ENCODE measurements around the gene NRSN2.

Gene NRSN2, protein sequence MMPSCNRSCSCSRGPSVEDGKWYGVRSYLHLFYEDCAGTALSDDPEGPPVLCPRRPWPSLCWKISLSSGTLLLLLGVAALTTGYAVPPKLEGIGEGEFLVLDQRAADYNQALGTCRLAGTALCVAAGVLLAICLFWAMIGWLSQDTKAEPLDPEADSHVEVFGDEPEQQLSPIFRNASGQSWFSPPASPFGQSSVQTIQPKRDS

GRCh38 chr20:346640-347316 is at the start of gene NRSN2:
Gene NRSN2 (plus strand): TSS chr20:347111. CDS start chr20:349644, 2,533 bp downstream.
- H3K27me3 ChIP-seq (ENCODE audit: control insufficient read depth, insufficient read depth, low read length): no peaks in the 10 kb centered on the region
- no peaks in the 10 kb centered on the region for H3K4me1 ChIP-seq (ENCODE audit: control insufficient read depth, insufficient read depth, low read length)
- no peaks in the 10 kb centered on the region for H3K36me3 ChIP-seq (ENCODE audit: control insufficient read depth, insufficient read depth, low read length)
- H3K9ac ChIP-seq (ENCODE audit: low read length): peak within 1 kb of the TSS; percentile 94
- H3K27ac ChIP-seq (ENCODE audit: low read depth, low read length): peak within 1 kb of the TSS; percentile 98
- peak within 1 kb of the TSS; percentile 92 for H3K4me3 ChIP-seq (ENCODE audit: low read length)

DNA sequence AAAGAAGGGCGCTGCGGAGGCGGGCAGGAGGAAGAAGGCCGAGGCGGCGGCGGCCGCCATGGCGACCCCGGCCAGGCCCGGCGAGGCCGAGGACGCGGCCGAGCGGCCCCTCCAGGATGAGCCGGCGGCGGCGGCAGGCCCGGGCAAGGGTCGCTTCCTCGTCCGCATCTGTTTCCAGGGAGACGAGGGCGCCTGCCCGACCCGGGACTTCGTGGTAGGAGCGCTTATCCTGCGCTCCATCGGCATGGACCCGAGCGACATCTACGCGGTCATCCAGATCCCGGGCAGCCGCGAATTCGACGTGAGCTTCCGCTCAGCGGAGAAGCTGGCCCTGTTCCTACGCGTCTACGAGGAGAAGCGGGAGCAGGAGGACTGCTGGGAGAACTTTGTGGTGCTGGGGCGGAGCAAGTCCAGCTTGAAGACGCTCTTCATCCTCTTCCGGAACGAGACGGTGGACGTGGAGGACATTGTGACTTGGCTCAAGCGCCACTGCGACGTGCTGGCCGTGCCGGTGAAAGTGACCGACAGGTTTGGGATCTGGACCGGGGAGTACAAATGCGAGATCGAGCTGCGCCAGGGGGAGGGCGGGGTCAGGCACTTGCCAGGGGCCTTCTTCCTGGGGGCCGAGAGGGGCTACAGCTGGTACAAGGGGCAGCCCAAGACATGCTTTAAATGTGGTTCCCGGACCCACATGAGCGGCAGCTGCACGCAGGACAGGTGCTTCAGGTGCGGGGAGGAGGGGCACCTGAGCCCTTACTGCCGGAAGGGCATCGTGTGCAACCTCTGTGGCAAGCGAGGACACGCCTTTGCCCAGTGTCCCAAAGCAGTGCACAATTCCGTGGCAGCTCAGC is 48.8 kb upstream of the NRSN2 start:
- Histone ChIP-seq H3K27me3 (ENCODE audit: control insufficient read depth, insufficient read depth, low read length) (no peaks in the 10 kb centered on the region), H3K4me1 (ENCODE audit: control insufficient read depth, insufficient read depth, low read length) (peaks cover 19% of the 10 kb centered on the region), H3K36me3 (ENCODE audit: control insufficient read depth, insufficient read depth, low read length) (no peaks in the 10 kb centered on the region), H3K27ac (ENCODE audit: low read depth, low read length) (peak overlapping the region; percentile 93), H3K9ac (ENCODE audit: low read length) (peak overlapping the region; percentile 88), H3K4me3 (ENCODE audit: low read length) (peak overlapping the region; percentile 96)

DNA sequence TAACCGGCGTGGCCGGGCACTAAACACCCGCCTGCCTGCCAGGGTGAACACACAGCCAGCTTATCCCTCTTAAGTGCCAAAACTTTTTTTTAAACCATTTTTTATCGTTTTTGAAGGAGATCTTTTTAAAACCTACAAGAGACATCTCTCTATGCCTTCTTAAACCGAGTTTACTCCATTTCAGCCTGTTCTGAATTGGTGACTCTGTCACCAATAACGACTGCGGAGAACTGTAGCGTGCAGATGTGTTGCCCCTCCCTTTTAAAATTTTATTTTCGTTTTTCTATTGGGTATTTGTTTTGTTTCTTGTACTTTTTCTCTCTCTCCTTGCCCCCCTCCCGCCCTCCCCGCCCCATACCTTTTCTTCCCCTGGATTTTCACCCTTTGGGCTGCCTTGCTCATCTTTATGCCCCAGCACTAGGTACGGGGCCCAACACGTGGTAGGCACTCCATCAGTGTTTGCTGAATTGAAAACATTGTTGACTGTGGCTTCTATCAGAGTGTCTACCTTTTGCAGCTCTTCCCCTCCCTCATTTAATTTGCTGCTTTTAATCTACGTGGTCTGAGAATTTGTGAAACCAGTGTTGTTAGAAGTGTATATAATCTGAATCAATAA is 48.0 kb upstream of the NRSN2 start:
- no peaks in the 10 kb centered on the region for H3K36me3 ChIP-seq (ENCODE audit: control insufficient read depth, insufficient read depth, low read length)
- peak overlapping the region; percentile 93 for H3K27ac ChIP-seq (ENCODE audit: low read depth, low read length)
- H3K4me1 ChIP-seq (ENCODE audit: control insufficient read depth, insufficient read depth, low read length): peaks cover 19% of the 10 kb centered on the region
- no peaks in the 10 kb centered on the region for H3K27me3 ChIP-seq (ENCODE audit: control insufficient read depth, insufficient read depth, low read length)
- H3K9ac ChIP-seq (ENCODE audit: low read length): peak overlapping the region; percentile 88
- H3K4me3 ChIP-seq (ENCODE audit: low read length): peak overlapping the region; percentile 96

- H3K27ac ChIP-seq (ENCODE audit: low read depth, low read length): no peak overlapping the region
- H3K9ac ChIP-seq (ENCODE audit: low read length): no peak overlapping the region
- peak overlapping the region; percentile 42 for H3K4me3 ChIP-seq (ENCODE audit: low read length)
- H3K27me3 ChIP-seq (ENCODE audit: control insufficient read depth, insufficient read depth, low read length): no peaks in the 10 kb centered on the region
- H3K4me1 ChIP-seq (ENCODE audit: control insufficient read depth, insufficient read depth, low read length): peaks cover 19% of the 10 kb centered on the region
- H3K36me3 ChIP-seq (ENCODE audit: control insufficient read depth, insufficient read depth, low read length): no peaks in the 10 kb centered on the region
Measured at GRCh38 chr20:300345-300990, 46.4 kb upstream of the NRSN2 start.

DNA sequence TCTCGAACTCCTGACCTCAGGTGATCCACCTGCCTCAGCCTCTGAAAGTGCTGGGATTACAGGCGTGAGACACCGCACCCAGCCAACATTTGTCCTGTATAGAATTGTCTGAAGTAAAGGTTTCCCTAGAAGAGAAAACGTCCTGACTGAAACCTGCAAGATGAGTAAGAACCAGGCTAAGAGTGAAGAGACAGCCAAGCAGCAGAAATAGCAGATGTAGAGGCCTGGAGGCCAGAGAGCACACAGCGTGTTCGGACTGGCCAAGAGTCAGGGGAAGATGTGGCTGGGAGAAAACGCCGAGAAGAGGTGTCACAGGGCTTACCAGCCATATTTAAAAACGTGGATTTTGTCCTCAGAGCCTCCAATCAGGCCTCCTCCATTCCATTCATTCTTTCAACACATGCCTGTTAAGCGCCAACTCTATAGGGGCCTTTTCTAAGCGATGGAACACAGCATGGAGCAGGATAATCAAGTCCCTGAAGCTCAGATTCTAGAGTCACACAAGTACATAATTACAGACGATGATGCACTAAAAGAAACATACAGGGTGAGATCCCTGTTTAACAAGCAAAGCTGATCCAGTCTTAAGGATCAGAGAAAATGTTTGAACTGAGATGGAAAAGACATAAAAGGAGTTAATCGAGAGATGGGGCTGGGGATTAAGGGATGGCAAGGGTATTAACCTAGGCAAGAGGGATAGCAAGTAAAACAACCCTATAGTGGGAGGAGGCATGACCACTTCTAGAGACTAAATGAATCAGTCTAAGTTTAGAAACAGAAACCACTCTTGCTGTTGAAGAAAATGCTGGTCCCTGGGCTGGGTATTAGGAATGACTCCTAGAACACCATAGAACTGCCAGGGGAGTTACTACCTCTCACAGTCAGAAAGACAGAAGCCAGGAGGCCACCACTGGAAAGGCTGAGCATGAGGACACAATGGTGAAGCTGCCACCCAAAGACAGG is 44.7 kb upstream of the NRSN2 start:
- no peak overlapping the region for H3K27ac ChIP-seq (ENCODE audit: low read depth, low read length)

DNA sequence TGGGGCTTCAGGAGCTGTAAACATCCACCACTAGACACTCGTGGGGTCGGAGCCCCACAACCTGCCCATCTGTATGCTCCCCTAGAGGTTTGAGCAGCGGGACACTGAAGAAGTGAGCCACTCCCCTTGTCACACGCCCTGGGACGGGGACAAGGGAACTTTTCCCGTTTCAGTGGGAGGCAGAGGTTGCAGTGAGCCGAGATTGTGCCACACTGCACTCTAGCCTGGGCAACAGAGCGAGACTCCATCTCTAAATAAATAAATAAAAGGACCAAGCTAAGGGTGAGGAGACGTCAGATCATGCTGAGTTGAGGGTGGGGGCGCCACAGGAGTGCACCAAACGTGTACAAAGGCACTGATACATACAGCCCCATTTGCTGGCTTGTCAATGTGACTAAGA is 41.2 kb upstream of the NRSN2 start:
- Histone ChIP-seq H3K4me3 (ENCODE audit: low read length) (no peak overlapping the region), H3K9ac (ENCODE audit: low read length) (no peak overlapping the region), H3K27me3 (ENCODE audit: control insufficient read depth, insufficient read depth, low read length) (no peaks in the 10 kb centered on the region), H3K4me1 (ENCODE audit: control insufficient read depth, insufficient read depth, low read length) (peaks cover 14% of the 10 kb centered on the region), H3K27ac (ENCODE audit: low read depth, low read length) (no peak overlapping the region), H3K36me3 (ENCODE audit: control insufficient read depth, insufficient read depth, low read length) (no peaks in the 10 kb centered on the region)

More for the DNA sequence above, 44.7 kb upstream of the NRSN2 start:
- H3K9ac ChIP-seq (ENCODE audit: low read length): no peak overlapping the region
- peaks cover 19% of the 10 kb centered on the region for H3K4me1 ChIP-seq (ENCODE audit: control insufficient read depth, insufficient read depth, low read length)
- H3K4me3 ChIP-seq (ENCODE audit: low read length): no peak overlapping the region
- H3K36me3 ChIP-seq (ENCODE audit: control insufficient read depth, insufficient read depth, low read length): no peaks in the 10 kb centered on the region
- no peaks in the 10 kb centered on the region for H3K27me3 ChIP-seq (ENCODE audit: control insufficient read depth, insufficient read depth, low read length)

DNA sequence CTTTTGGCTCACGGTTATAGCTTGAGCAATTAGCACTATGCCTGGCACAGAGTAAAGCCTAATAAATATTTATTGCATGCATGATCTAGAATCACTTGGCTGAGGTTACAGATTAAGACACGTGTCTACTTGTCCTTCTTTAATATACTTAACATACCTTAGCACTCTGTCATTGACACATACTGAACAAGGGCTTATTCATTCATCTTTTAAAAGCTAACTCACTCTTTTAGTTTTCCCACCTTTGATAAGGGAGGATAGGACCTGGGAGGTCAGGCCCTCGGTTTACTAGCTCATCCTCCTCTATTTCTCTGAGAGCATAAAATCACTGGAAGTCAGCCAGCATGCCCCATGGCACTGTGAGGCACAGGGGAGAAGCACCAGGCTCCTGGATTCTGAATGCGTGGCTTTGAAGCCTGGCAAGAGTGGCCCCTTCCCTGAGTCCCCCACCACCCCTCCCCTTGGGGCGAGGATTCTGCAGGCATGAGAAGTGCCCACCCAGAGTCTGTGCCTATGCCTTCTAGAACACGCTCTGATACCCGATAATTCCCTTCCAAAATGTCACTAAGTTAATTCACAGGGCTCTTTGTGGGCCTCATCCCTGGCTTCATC is 38.4 kb upstream of the NRSN2 start:
- Histone ChIP-seq H3K4me1 (ENCODE audit: control insufficient read depth, insufficient read depth, low read length) (peaks cover 10% of the 10 kb centered on the region), H3K4me3 (ENCODE audit: low read length) (no peak overlapping the region), H3K9ac (ENCODE audit: low read length) (no peak overlapping the region), H3K27me3 (ENCODE audit: control insufficient read depth, insufficient read depth, low read length) (no peaks in the 10 kb centered on the region), H3K27ac (ENCODE audit: low read depth, low read length) (no peak overlapping the region), H3K36me3 (ENCODE audit: control insufficient read depth, insufficient read depth, low read length) (no peaks in the 10 kb centered on the region)

GRCh38 chr20:309306-309840 is 37.5 kb upstream of the NRSN2 start:
- Histone ChIP-seq H3K27me3 (ENCODE audit: control insufficient read depth, insufficient read depth, low read length) (no peaks in the 10 kb centered on the region), H3K36me3 (ENCODE audit: control insufficient read depth, insufficient read depth, low read length) (no peaks in the 10 kb centered on the region), H3K9ac (ENCODE audit: low read length) (no peak overlapping the region), H3K4me3 (ENCODE audit: low read length) (peak overlapping the region; percentile 55), H3K27ac (ENCODE audit: low read depth, low read length) (peak overlapping the region; percentile 74), H3K4me1 (ENCODE audit: control insufficient read depth, insufficient read depth, low read length) (peaks cover 10% of the 10 kb centered on the region)

DNA sequence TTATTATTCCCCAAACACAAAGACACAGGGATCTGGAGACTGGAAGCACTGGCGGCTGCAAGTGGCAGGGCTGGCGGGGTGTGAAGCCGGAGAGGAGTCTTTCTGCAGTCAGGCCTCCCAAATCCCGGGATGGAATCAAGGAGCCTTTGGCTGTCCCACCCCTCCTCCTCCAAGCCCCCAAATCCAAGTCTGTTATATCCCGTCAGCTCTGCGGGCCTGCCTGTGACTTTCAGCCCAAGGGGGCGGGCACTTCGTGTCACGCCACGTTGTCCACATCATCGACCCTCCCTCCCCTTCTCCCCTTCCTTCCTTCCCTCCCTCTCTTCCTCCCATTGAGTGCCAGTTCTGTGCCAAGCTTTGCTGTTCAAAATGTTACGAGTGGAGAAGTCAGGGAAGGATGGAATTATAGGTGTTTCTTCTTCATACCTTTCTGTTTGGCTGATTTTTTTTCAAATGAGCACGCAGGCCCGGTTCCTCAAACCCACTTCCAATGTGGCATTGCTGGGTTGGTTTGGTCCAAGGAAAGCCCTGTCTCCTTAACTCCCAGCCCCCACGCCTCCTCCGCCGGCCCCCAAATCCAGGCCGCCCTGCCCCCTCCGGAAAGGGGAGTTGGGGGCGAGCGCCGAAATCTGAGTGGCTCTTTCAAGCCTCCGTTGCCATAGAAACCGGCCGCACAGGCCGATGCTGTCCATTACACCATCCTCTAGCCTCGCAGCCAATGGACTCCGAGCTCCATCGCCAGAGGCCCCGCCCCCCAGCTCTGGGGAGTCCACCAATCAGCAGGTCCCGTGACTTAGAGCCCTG is 36.9 kb upstream of the NRSN2 start:
- H3K4me1 ChIP-seq (ENCODE audit: control insufficient read depth, insufficient read depth, low read length): peaks cover 10% of the 10 kb centered on the region
- H3K27me3 ChIP-seq (ENCODE audit: control insufficient read depth, insufficient read depth, low read length): no peaks in the 10 kb centered on the region
- no peaks in the 10 kb centered on the region for H3K36me3 ChIP-seq (ENCODE audit: control insufficient read depth, insufficient read depth, low read length)
- H3K27ac ChIP-seq (ENCODE audit: low read depth, low read length): peak overlapping the region; percentile 74
- peak overlapping the region; percentile 55 for H3K4me3 ChIP-seq (ENCODE audit: low read length)
- no peak overlapping the region for H3K9ac ChIP-seq (ENCODE audit: low read length)

DNA sequence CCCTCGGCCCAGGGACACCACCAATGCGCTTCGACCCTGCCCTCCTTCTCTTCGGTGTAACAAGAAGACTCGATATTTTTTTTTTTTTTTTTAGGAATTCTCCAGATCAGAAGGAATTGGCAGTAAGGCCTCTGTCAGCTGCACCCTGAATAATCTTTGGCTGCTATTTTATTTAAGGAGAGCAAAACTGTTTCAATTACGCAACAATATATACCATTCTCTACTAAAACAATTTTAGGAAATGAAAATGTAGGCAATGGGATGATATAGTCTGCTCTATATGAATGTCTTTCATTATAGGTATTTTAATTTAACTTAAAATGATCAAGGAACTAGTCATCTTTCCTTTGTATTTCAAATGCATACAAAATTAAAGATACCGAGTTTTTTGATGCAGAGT is 36.3 kb upstream of the NRSN2 start:
- Histone ChIP-seq H3K27me3 (ENCODE audit: control insufficient read depth, insufficient read depth, low read length) (no peaks in the 10 kb centered on the region), H3K4me3 (ENCODE audit: low read length) (peak overlapping the region; percentile 41), H3K9ac (ENCODE audit: low read length) (no peak overlapping the region)

More for the DNA sequence above, 36.3 kb upstream of the NRSN2 start:
- Histone ChIP-seq H3K36me3 (ENCODE audit: control insufficient read depth, insufficient read depth, low read length) (no peaks in the 10 kb centered on the region), H3K27ac (ENCODE audit: low read depth, low read length) (peak overlapping the region; percentile 7), H3K4me1 (ENCODE audit: control insufficient read depth, insufficient read depth, low read length) (peaks cover 10% of the 10 kb centered on the region)
